Measurements from ENCODE around the gene TDRD9.

TDRD9 gene

GRCh38 chr14:104025534-104025933 lies 97.3 kb downstream of the TDRD9 start:
- DNase-seq: no peak

- no peak for DNase-seq
These were observed 97.8 kb downstream of the TDRD9 start for GRCh38 chr14:104026024-104026423.

GRCh38 chr14:104030958-104031357 lies 102.7 kb downstream of the TDRD9 start:
- no peak for DNase-seq

- DNase-seq: no peak
These were observed 103.1 kb downstream of the TDRD9 start for GRCh38 chr14:104031384-104031783.

GRCh38 chr14:104034976-104035699 lies 106.9 kb downstream of the TDRD9 start:
- DNase-seq: no peak

GRCh38 chr14:104036212-104036611 lies 108.0 kb downstream of the TDRD9 start:
- no peak for DNase-seq

GRCh38 chr14:104037074-104037473 lies 108.8 kb downstream of the TDRD9 start:
- no peak for DNase-seq

- DNase-seq: no peak
These were observed 109.6 kb downstream of the TDRD9 start for GRCh38 chr14:104037903-104038302.

- no peak for DNase-seq
These were observed 111.0 kb downstream of the TDRD9 start for GRCh38 chr14:104039214-104039613.

- DNase-seq: no peak
These were observed 112.3 kb downstream of the TDRD9 start for GRCh38 chr14:104040539-104040938.

GRCh38 chr14:104041430-104042104 lies 113.3 kb downstream of the TDRD9 start:
- no peak for DNase-seq

GRCh38 chr14:104044016-104044415 lies 115.8 kb downstream of the TDRD9 start:
- no peak for DNase-seq

- no peak for DNase-seq
These were observed 119.5 kb downstream of the TDRD9 start for GRCh38 chr14:104047761-104048160.

- DNase-seq: no peak
These were observed 120.7 kb downstream of the TDRD9 start for GRCh38 chr14:104048758-104049507.

- DNase-seq: no peak
These were observed 121.5 kb downstream of the TDRD9 start for GRCh38 chr14:104049576-104050240.

GRCh38 chr14:104051092-104051813 lies 123.0 kb downstream of the TDRD9 start:
- DNase-seq: no peak

GRCh38 chr14:104054222-104054905 lies 126.1 kb downstream of the TDRD9 start:
- DNase-seq: no peak

- no peak for DNase-seq
These were observed 134.0 kb downstream of the TDRD9 start for GRCh38 chr14:104062281-104062680.

GRCh38 chr14:104064003-104064402 lies 135.7 kb downstream of the TDRD9 start:
- no peak for DNase-seq

GRCh38 chr14:104066279-104066678 lies 138.0 kb downstream of the TDRD9 start:
- no peak for DNase-seq

- no peak for DNase-seq
These were observed 138.6 kb downstream of the TDRD9 start for GRCh38 chr14:104066719-104067295.
